Mesothelial cell of epicardium (in vitro differentiated cells): Measurements from ENCODE around the gene ARHGAP11B.
"Not testable (repeated sequence)": the region's sequence is repeated elsewhere in the genome, so short reads cannot be mapped to it uniquely, and the experiment has no call there.

Experiments used
- DNase-seq, 2 experiments: peaks; one replicate each; pipeline ENCODE4 v3.0.0; 2021; ENCODE audit warnings: low spot score in 2 of 2; ENCODE audit not compliant: unreplicated experiment in 2 of 2
- H3K27ac Mint-ChIP-seq: 2 replicates; pipeline ENCODE4 v1.8.0; 2021; ENCODE audit warnings: mixed read lengths
- H3K27me3 Mint-ChIP-seq: 2 replicates; pipeline ENCODE4 v1.8.0; 2021; ENCODE audit warnings: low read depth, mixed read lengths
- H3K36me3 Mint-ChIP-seq: 2 replicates; pipeline ENCODE4 v1.8.0; 2021; ENCODE audit warnings: mixed read lengths
- H3K4me1 Mint-ChIP-seq: 2 replicates; pipeline ENCODE4 v1.8.0; 2021; ENCODE audit warnings: mixed read lengths
- H3K4me3 Mint-ChIP-seq: 2 replicates; pipeline ENCODE4 v1.8.0; 2021; ENCODE audit warnings: mild to moderate bottlenecking, moderate library complexity, mixed read lengths
- H3K9me3 Mint-ChIP-seq: 2 replicates; pipeline ENCODE4 v1.8.0; 2021; ENCODE audit warnings: mixed read lengths
- TF ChIP-seq, protein P1 (sequence below): fragments of 200-600 bp; sonication (generic); IDR thresholded peaks from one replicate; pipeline ENCODE4 v1.5.0; 2021; ENCODE audit warnings: antibody characterized with exemption; ENCODE audit not compliant: unreplicated experiment

ARHGAP11B gene

DNA sequence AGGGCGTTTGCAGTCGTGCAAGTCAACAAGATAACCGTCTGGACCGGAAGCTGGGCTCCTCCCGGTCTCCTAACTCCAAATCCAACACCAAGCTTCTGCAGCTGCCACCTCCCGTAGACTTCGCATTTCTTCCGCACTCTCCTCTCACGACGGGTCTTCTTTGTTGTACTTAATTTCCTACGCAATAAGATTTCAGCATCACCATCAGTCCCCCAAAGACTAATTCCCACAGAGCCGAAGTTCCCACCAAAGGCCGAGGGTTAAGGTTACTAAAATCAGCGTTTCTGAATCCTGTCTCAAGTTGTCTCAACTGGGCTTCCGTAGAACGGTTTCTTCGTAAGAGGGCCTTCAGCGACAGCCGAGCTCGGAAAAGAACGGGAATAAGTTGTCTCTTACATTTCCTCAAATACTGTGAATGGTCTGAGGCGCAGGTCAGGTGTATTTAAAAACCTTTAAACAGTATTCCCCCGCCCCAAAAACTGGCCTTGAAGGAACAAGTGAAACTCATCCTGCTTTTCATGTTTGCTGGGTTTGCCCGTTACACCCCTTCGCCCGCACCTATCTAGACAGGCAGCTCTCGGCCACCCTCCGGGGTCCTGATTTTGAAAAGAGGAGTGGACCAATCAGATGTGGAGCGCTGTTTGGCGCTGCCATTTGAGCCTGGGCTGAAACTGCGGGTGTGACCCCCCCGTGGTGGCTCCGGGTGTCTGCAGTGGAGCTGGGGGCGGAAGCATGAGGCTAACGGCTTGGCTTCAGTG is at the start of gene ARHGAP11B:
Gene ARHGAP11B (plus strand): TSS at position 693 of the 758 bp plus-strand sequence.
- not testable (repeated sequence) for H3K9me3 Mint-ChIP-seq, H3K36me3 Mint-ChIP-seq, H3K27me3 Mint-ChIP-seq
- H3K4me1 Mint-ChIP-seq, result peaks cover 23% of the 10 kb centered on the region
- DNase-seq, result peak; percentile 76 to 91
- peak within 1 kb of the TSS; percentile 99 for H3K27ac Mint-ChIP-seq
- H3K4me3 Mint-ChIP-seq, result peak within 1 kb of the TSS; percentile 93

DNA sequence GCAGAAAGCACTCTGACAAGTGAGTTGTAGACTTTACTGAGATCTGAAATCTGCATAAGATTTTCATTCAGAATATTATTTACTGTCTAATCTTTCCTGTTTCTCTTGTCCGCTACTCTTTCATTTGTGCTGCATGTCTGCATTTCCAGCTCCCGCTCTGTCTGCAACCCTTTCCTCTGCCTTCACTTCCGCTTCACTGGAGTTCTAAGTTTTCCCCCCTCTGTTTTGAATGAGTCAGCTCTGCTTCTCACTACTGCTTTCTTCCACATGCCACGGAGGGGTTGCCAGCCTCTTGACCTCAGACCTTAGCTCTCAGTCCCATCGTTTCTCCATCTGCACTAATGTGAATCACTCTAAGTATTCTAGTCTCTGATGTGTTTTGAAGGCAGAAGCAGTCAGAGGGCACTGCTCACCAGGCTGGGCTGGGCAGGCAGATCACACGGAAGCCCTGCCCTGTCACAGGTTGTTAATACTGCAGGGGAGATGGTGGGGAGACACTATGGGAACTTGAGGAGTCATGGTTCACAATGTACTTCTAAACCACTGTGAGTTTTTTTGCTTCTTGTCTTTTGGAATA is 46.4 kb upstream of the ARHGAP11B start:
- not testable (repeated sequence) for H3K4me3 Mint-ChIP-seq, H3K36me3 Mint-ChIP-seq, H3K27ac Mint-ChIP-seq, H3K9me3 Mint-ChIP-seq, H3K27me3 Mint-ChIP-seq, DNase-seq, H3K4me1 Mint-ChIP-seq

DNA sequence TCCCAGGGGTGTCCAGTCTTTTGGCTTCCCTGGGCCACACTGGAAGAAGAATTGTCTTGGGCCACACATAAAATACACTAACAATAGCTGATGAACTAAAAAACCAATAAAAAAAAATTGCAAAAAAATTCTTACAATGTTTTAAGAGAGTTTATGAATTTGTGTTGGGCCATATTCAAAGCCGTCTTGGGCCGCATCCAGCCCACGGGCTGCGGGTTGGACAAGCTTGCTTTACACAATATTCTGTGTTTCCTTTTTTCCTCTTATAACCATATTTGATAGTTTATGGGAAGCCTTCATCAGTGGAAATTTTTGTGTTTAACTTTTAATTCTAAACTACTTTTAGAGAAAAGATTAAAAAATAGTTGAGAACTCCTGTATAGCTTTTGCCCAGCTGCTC is 45.2 kb upstream of the ARHGAP11B start:
- not testable (repeated sequence) for H3K4me1 Mint-ChIP-seq, H3K36me3 Mint-ChIP-seq, H3K27me3 Mint-ChIP-seq, H3K27ac Mint-ChIP-seq, H3K9me3 Mint-ChIP-seq, H3K4me3 Mint-ChIP-seq, DNase-seq

DNA sequence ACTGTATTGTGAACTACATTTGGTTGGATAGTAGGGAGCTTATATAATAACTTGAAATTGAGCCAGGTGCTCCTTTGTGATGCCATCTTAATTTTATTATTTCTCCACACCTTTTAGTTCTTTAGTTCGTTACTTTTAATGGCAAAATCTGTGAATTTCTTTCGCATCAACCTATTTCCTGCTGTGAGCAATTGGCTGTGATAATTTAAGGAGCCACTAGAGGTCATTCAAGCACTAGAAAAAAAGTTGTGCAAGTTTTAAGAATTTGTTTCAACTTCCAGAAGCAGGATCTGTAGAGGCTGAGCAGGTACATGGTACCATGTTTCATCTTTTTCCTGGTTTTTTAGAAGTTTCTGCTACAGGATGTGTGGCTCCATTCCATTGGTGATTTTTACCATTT is 27.0 kb upstream of the ARHGAP11B start:
- not testable (repeated sequence) for DNase-seq, H3K36me3 Mint-ChIP-seq, H3K9me3 Mint-ChIP-seq, H3K4me1 Mint-ChIP-seq, H3K27ac Mint-ChIP-seq, H3K27me3 Mint-ChIP-seq, H3K4me3 Mint-ChIP-seq

DNA sequence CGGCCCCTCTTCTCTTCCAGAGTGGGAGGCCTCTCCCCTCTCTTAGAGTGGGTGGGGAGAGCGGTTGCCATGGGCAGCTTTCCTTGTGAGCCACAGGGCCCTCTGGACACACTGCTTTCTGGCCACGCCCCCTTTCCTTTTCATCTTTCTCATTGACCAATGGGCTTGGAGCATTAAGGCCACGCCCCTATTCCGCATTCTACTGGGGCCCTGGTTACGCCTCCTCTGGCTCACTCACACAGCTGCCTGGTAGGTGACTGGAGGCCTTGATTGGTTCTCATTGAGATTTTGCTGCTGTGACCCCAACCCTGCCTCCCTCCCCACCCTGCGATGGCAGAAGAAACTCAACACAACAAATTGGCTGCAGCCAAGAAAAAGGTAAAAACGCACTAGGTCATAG is 22.1 kb upstream of the ARHGAP11B start, which contains the start of gene GOLGA8H:
Gene GOLGA8H (plus strand): TSS at position 233 of the 400 bp plus-strand sequence. CDS start 98 bp downstream, at position 331.
- DNase-seq, H3K36me3 Mint-ChIP-seq, H3K4me3 Mint-ChIP-seq, H3K9me3 Mint-ChIP-seq, H3K27ac Mint-ChIP-seq, H3K4me1 Mint-ChIP-seq, H3K27me3 Mint-ChIP-seq: not testable (repeated sequence)

DNA sequence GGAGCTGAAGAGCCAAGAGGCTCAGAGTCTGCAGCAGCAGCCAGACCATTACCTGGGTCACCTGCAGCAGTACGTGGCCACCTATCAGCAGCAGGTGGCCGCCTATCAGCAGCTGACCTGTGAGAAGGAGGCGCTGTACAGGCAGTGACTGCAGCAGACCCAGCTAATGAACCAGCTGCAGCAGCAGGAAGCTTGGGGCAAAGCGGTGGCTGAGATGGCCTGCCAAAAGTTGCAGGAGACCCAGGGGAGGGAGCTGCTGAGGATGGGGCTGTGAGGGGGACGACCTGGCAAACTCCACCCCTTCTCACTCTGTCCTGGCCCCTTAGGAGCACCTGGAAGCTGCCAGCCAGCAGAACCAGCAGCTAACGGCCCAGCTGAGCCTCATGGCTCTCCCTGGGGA is 13.7 kb upstream of the ARHGAP11B start:
- H3K9me3 Mint-ChIP-seq, H3K27ac Mint-ChIP-seq, H3K36me3 Mint-ChIP-seq, DNase-seq, H3K4me1 Mint-ChIP-seq, H3K4me3 Mint-ChIP-seq, H3K27me3 Mint-ChIP-seq: not testable (repeated sequence)

DNA sequence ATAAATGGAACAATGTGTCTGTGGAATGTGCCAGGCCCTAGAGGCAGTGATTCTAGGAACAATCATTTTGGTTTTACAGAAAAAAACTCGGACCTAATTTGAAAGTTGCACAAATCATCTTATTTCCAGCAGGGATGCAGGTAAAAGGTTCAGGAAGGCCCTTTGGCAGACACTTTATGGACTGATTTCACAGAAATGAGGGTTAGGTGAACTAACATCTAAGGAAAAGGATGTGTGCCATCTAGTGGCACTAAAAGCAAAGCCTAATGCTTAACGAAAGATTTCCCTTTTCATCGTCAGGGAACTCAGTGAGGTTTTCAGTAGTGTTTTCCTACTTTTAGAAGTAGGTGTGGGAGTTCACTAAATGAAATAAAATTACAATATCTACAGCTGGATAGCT is 4.6 kb upstream of the ARHGAP11B start:
- not testable (repeated sequence) for H3K4me1 Mint-ChIP-seq, H3K27me3 Mint-ChIP-seq, H3K9me3 Mint-ChIP-seq, DNase-seq, H3K27ac Mint-ChIP-seq, H3K4me3 Mint-ChIP-seq, H3K36me3 Mint-ChIP-seq

DNA sequence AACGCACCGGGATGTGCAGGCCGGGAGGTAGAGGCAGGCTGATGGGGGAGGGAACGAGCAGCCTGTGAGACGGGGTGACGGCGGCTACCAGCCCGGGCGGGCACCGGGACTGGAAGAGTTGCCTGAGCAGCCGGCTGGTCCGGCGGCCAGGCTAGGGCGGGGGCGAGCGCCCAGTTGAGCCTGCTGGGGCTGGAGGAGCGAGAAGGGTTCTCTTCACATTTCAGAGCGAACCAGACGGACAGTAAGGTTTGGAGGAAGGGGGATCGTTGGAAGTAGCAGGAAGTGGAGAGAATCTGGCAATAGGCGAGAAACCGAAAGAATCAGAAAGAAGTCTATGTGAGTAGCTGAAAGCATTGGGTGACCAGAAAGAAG is 252 bp downstream of the ARHGAP11B start:
- not testable (repeated sequence) for H3K27me3 Mint-ChIP-seq, H3K9me3 Mint-ChIP-seq, H3K36me3 Mint-ChIP-seq
- Mint-ChIP-seq H3K4me3 (peak overlapping the region; percentile 93), H3K27ac (peak overlapping the region; percentile 99), H3K4me1 (peaks cover 23% of the 10 kb centered on the region)
- peak in 1 of 2 experiments; percentile 43 for DNase-seq

DNA sequence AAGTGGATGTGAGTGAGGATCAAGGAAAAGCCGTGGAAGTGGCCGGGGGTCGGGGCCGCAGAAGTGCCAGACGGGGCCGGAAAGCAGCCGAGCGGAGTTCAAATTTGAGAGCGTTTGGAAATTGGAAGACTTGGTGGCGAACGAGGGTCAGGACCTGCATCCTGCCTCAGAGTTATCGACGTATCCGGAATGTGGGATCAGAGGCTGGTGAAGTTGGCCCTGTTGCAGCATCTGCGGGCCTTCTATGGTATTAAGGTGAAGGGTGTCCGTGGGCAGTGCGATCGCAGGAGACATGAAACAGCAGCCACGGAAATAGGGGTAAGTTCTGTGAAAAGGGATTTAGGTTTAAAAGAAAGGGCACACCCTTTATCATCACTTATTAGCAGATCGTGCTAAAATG is 704 bp downstream of the ARHGAP11B start:
- not testable (repeated sequence) for DNase-seq, H3K9me3 Mint-ChIP-seq, H3K27me3 Mint-ChIP-seq, H3K36me3 Mint-ChIP-seq
- peak overlapping the region; percentile 99 for H3K27ac Mint-ChIP-seq
- H3K4me3 Mint-ChIP-seq, result peak overlapping the region; percentile 93
- H3K4me1 Mint-ChIP-seq, result peaks cover 23% of the 10 kb centered on the region

DNA sequence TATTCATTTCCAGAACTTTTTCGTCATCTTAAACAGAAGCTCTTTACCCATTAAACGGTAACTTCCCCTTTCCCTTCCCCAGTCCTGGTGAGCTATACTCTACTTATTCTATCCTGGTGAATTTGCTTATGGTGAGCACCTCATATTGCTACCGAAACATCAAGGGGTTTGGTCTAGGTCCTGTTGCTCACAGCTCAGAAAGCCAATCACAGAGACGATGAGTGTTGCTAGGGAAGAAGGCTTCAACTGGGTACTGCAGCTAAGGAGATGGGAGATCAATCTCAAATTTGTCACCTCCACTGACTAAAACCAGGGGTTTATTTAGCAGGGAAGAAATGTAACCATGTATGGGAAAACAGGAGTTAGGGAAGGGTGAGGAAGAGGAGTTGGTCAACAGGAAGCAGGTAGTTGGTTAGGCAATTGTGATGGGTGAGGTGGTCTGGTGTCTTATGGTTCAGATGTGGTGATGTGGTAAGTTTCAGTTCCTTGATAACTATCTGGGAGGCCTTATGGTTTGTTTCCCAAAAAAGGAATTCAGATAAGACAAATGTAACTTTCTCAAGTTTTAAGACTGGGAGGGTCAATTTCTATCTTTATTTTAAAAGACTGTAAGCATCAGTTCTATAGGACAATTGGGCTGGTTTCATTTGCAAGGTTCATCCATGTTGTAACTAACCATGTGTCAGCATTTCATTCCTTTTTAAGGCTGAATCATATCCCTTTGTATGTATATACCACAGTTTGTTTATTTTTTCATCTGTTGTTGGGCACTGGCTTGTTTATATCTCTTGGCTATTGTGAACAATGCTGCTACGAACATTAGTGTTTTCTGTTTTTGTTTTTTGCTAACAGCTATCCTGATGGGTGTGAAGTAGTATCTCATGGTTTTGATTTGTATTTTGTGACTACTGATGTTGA is 24.3 kb downstream of the ARHGAP11B start:
- Mint-ChIP-seq H3K27me3 (no peaks in the 10 kb centered on the region), H3K9me3 (no peaks in the 10 kb centered on the region), H3K36me3 (peaks cover 9% of the 10 kb centered on the region), H3K4me3 (no peak overlapping the region), H3K27ac (no peak overlapping the region), H3K4me1 (no peaks in the 10 kb centered on the region)
- DNase-seq, result no peak
- TF ChIP-seq, protein P1, sequence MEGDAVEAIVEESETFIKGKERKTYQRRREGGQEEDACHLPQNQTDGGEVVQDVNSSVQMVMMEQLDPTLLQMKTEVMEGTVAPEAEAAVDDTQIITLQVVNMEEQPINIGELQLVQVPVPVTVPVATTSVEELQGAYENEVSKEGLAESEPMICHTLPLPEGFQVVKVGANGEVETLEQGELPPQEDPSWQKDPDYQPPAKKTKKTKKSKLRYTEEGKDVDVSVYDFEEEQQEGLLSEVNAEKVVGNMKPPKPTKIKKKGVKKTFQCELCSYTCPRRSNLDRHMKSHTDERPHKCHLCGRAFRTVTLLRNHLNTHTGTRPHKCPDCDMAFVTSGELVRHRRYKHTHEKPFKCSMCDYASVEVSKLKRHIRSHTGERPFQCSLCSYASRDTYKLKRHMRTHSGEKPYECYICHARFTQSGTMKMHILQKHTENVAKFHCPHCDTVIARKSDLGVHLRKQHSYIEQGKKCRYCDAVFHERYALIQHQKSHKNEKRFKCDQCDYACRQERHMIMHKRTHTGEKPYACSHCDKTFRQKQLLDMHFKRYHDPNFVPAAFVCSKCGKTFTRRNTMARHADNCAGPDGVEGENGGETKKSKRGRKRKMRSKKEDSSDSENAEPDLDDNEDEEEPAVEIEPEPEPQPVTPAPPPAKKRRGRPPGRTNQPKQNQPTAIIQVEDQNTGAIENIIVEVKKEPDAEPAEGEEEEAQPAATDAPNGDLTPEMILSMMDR, result no peak
